DOHH2 (cell line): ENCODE measurements around the gene AK3.

ENCODE experiments used
- H3F3A ChIP-seq: fragments of 200-600 bp; sonication (generic), shearing (Covaris generic); 2 replicates; pipeline ENCODE4 v1.6.0; 2016; ENCODE audit warnings: antibody characterized with exemption, mild to moderate bottlenecking; ENCODE audit not compliant: control insufficient read depth, insufficient read depth
- H3K27ac ChIP-seq: fragments of 200-600 bp; sonication (generic); 2 replicates; pipeline ENCODE4 v1.5.1; 2014; ENCODE audit warnings: low read depth, mild to moderate bottlenecking, low read length, moderate library complexity
- H3K27me3 ChIP-seq: fragments of 200-600 bp; sonication (generic); 2 replicates; pipeline ENCODE4 v1.6.1; 2014; ENCODE audit warnings: mild to moderate bottlenecking, low read length, mixed read lengths; ENCODE audit not compliant: control insufficient read depth
- H3K36me3 ChIP-seq: fragments of 200-600 bp; sonication (generic); 2 replicates; pipeline ENCODE4 v1.6.1; 2014; ENCODE audit warnings: mild to moderate bottlenecking, low read length, moderate library complexity, mixed read lengths; ENCODE audit not compliant: control insufficient read depth
- H3K4me1 ChIP-seq: fragments of 200-600 bp; sonication (generic); 2 replicates; pipeline ENCODE4 v1.6.1; 2014; ENCODE audit warnings: mild to moderate bottlenecking, low read length, mixed read lengths; ENCODE audit not compliant: control insufficient read depth
- H3K4me2 ChIP-seq: fragments of 200-600 bp; sonication (generic); 2 replicates; pipeline ENCODE4 v1.6.0; 2014; ENCODE audit warnings: mild to moderate bottlenecking, low read length, moderate library complexity
- H3K4me3 ChIP-seq: fragments of 200-600 bp; sonication (generic); 2 replicates; pipeline ENCODE4 v1.5.1; 2014; ENCODE audit warnings: mild to moderate bottlenecking, low read length, mixed read lengths
- H3K79me2 ChIP-seq: fragments of 200-600 bp; sonication (generic); 2 replicates; pipeline ENCODE4 v1.6.1; 2014; ENCODE audit warnings: mild to moderate bottlenecking, low read length, mixed read lengths; ENCODE audit not compliant: control insufficient read depth
- H3K9me2 ChIP-seq: fragments of 200-600 bp; sonication (generic); replicated peaks from 2 replicates; pipeline ENCODE4 v1.6.1; 2014; ENCODE audit warnings: mild to moderate bottlenecking, low read length, mixed read lengths; ENCODE audit not compliant: control insufficient read depth
- H3K9me3 ChIP-seq: fragments of 200-600 bp; sonication (generic); 2 replicates; pipeline ENCODE4 v1.6.1; 2014; ENCODE audit warnings: antibody characterized with exemption, low read length, mixed read lengths; ENCODE audit not compliant: control insufficient read depth, insufficient read depth
- H4K20me1 ChIP-seq: fragments of 200-600 bp; sonication (generic); 2 replicates; pipeline ENCODE4 v1.6.0; 2014; ENCODE audit warnings: low read depth, mild to moderate bottlenecking, antibody characterized with exemption, low read length, moderate library complexity; ENCODE audit not compliant: control insufficient read depth, insufficient read depth
- EZH2phosphoT487 ChIP-seq: fragments of 200-600 bp; sonication (generic); IDR thresholded peaks from 2 replicates; pipeline ENCODE4 v1.6.1; 2017; ENCODE audit warnings: borderline replicate concordance, mild to moderate bottlenecking, antibody characterized with exemption, low read length, moderate library complexity, mixed read lengths
- TF ChIP-seq, protein P1 (sequence below): fragments of 200-600 bp; sonication (generic); IDR thresholded peaks from one replicate; pipeline ENCODE4 v1.5.1; 2014; ENCODE audit warnings: antibody characterized with exemption, mild to moderate bottlenecking, low read depth, low read length; ENCODE audit not compliant: poor library complexity, severe bottlenecking

The AK3 gene

DNA sequence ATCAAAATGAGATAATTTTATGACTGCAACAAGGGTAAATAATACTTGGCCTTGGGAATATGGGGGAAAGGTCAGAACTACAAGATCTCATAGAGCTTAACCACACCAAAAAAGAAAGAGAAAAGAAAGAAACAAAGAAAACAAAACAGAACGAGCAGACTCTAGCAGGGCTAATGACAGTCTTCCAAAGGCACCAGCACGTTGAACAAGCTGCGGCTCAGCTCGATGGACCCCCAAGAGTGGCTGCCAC, 689 bp downstream of the AK3 start:
- Histone ChIP-seq H3K36me3 (peaks cover 19% of the 10 kb centered on the region), H3K4me2 (peak overlapping the region; percentile 92), H4K20me1 (peaks cover 12% of the 10 kb centered on the region; the same call in 1 of the 2 replicates), H3K27me3 (no peaks in the 10 kb centered on the region), H3K9me3 (no peaks in the 10 kb centered on the region), H3F3A (no peaks in the 10 kb centered on the region), H3K27ac (peak overlapping the region; percentile 73), H3K4me1 (peaks cover 22% of the 10 kb centered on the region), H3K79me2 (peaks cover 62% of the 10 kb centered on the region), H3K4me3 (peak overlapping the region; percentile 99), H3K9me2 (no peaks in the 10 kb centered on the region)
- TF ChIP-seq, protein P1, sequence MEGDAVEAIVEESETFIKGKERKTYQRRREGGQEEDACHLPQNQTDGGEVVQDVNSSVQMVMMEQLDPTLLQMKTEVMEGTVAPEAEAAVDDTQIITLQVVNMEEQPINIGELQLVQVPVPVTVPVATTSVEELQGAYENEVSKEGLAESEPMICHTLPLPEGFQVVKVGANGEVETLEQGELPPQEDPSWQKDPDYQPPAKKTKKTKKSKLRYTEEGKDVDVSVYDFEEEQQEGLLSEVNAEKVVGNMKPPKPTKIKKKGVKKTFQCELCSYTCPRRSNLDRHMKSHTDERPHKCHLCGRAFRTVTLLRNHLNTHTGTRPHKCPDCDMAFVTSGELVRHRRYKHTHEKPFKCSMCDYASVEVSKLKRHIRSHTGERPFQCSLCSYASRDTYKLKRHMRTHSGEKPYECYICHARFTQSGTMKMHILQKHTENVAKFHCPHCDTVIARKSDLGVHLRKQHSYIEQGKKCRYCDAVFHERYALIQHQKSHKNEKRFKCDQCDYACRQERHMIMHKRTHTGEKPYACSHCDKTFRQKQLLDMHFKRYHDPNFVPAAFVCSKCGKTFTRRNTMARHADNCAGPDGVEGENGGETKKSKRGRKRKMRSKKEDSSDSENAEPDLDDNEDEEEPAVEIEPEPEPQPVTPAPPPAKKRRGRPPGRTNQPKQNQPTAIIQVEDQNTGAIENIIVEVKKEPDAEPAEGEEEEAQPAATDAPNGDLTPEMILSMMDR: no peak
- no peak for TF ChIP-seq EZH2phosphoT487

DNA sequence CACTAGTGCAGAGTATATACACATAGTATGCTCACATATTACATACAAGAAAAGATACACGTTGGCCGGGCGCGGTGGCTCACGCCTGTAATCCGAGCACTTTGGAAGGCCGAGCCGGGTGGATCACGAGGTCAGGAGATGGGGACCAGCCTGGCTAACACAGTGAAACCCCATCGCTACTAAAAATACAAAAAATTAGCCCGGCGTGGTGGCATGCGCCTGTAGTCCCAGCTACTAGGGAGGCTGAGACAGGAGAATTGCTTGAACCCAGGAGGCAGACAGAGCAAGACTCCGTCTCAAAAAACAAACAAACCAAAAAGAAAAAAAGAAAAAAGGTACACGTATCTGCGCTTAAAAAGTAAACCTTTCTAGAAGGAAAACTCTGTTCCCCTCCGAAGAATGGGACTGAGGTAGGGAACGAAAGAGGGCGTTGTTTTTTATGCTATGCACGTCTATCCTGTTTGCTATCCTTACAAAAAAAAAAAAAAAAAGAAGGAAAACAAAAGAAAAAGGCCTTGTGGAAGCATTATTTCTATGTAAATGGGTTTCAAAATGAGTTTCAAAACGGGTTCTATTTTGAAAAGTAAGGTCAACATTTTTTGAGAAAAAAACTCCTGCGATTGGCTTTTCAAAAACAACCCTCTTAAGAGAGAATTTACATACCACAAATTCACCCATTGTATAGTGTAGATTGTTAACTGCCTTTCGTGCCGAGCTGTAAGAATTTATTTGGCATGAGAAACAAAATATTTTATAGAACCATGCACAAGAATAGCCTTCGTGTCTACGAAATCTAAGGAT, 1.2 kb downstream of the AK3 start:
- no peaks in the 10 kb centered on the region for H3K9me3 ChIP-seq
- H3F3A ChIP-seq: no peaks in the 10 kb centered on the region
- peaks cover 22% of the 10 kb centered on the region for H3K4me1 ChIP-seq
- no peaks in the 10 kb centered on the region for H3K27me3 ChIP-seq
- H4K20me1 ChIP-seq: peaks cover 12% of the 10 kb centered on the region; the same call in 1 of the 2 replicates
- H3K36me3 ChIP-seq: peaks cover 19% of the 10 kb centered on the region
- peak overlapping the region; percentile 92 for H3K4me2 ChIP-seq
- TF ChIP-seq, protein P1: peak; percentile 13
- no peak for TF ChIP-seq EZH2phosphoT487
- peak overlapping the region; percentile 73 for H3K27ac ChIP-seq
- H3K9me2 ChIP-seq: no peaks in the 10 kb centered on the region
- peak overlapping the region; percentile 99 for H3K4me3 ChIP-seq
- H3K79me2 ChIP-seq: peaks cover 64% of the 10 kb centered on the region

DNA sequence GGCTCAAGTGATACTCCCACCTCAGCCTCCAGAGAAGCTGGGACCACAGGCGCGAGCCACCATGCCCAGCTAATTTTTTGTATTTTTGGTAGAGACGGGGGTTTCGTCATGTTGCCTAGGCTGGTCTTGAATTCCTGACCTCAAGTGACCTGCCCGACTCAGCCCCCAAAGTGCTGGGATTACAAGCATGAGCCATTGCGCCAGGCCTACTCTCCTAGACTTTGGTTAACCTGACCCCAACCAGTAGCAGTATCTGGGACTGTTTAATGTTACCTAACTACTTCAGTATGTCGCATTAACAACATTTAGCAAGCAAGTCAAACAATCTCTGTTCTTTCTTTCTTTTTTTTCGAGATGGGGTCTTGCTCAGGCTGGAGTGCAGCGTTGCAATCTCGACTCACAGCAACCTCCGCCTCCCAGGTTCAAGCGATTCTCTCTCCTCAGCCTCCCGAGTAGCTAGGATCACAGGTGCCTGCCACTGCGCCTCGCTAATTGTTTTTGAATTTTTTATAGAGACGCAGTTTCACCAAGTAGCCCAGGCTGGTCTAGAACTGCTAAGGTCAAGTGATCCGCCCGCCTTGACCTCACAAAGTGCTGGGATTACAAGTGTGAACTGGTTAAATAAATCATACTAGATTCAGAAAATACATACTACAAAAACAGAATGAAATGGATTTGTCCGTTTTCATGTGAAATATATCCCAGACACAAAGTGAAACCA, 2.0 kb downstream of the AK3 start:
- peak overlapping the region; percentile 92 for H3K4me2 ChIP-seq
- H3K4me1 ChIP-seq: peaks cover 25% of the 10 kb centered on the region
- H3K4me3 ChIP-seq: peak overlapping the region; percentile 99
- no peaks in the 10 kb centered on the region for H3K9me2 ChIP-seq
- H3K27ac ChIP-seq: no peak overlapping the region
- no peaks in the 10 kb centered on the region for H3K27me3 ChIP-seq
- no peaks in the 10 kb centered on the region for H3F3A ChIP-seq
- peaks cover 22% of the 10 kb centered on the region for H3K36me3 ChIP-seq
- no peak for TF ChIP-seq EZH2phosphoT487
- TF ChIP-seq, protein P1: no peak
- peaks cover 16% of the 10 kb centered on the region; the same call in 1 of the 2 replicates for H4K20me1 ChIP-seq
- peaks cover 71% of the 10 kb centered on the region for H3K79me2 ChIP-seq
- H3K9me3 ChIP-seq: no peaks in the 10 kb centered on the region
